GM18909 (cell line): ENCODE results near the gene SCAND1.
A peak's percentile ranks its signal among the peaks of the same experiment; 100 is the strongest.
"Not testable (repeated sequence)": the region's sequence is repeated elsewhere in the genome, so short reads cannot be mapped to it uniquely, and the experiment has no call there.

Experiments used
- ATAC-seq: cut with Tn5 transposase; IDR thresholded peaks from one replicate; pipeline ENCODE4 v1.9.1; 2021; ENCODE audit warnings: mild to moderate bottlenecking; ENCODE audit not compliant: unreplicated experiment, poor library complexity

Gene SCAND1

GRCh38 chr20:35963878-35964277 lies 9.6 kb upstream of the SCAND1 start:
- ATAC-seq = no peak

DNA sequence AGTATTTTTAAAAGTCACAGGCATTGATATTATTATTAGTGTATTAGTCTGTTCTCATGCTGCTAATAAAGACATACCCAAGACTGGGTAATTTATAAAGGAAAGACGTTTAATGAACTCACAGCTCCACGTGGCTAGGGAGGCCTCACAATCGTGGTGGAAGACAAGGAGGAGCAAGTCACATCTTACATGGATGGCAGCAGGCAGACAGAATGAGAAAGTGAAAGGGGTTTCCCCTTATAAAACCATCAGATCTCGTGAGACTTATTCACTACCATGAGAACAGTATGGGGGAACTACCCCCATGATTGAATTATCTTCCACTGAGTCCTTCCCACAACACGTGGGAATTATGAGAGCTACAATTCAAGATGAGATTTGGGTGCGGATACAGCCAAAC lies 5.0 kb upstream of the SCAND1 start:
- ATAC-seq = not testable (repeated sequence)

- no peak for ATAC-seq
Measured at GRCh38 chr20:35956616-35957015, 2.3 kb upstream of the SCAND1 start.

- peak; percentile 3 for ATAC-seq
Measured at GRCh38 chr20:35954907-35955251, 577 bp upstream of the SCAND1 start.

DNA sequence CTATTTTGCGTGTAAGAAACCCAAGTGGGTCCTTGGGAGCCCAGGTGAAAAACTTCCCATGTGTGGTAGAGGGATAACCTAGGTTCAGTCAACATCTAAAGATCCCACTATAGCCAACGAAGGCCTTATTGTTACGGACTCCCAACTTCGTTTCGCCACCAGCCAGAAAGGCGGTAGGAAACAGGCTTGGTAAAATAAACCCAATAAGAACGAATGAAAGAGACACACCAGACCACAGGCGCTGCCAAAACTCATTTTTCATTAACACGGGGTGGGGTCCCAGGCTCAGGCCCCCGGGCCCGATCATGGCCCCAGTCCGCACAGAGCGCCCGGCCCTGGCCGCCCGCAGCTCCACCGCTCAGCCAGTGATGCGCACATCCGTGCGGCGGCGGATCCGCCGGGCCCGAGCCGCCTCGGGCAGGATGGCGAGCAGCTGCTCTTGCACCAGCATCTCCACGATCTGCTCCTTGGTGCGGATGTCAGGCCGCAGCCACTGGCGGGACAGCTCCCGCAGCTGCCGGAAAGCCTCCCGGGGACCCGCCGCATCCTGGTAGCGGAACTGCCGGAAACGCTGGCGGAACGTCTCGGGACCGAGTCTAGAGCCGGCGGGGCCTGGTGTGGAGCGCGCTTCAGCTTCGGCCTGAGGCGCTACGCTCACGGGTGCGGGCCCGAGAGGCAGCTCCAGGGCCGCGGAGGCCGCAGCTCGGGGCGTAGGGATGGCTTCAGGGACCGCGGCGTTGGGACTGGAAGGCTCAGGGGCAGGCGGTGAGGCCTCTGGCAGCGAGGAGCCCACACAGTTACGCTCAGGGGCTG lies 709 bp downstream of the SCAND1 start:
- ATAC-seq = peak; percentile 27

GRCh38 chr20:35952480-35953386 lies 1.6 kb downstream of the SCAND1 start:
- ATAC-seq = no peak

- ATAC-seq = not testable (repeated sequence)
Measured at GRCh38 chr20:35952080-35952479, 2.2 kb downstream of the SCAND1 start.

GRCh38 chr20:35950093-35950492 lies 4.2 kb downstream of the SCAND1 start:
- ATAC-seq = no peak

DNA sequence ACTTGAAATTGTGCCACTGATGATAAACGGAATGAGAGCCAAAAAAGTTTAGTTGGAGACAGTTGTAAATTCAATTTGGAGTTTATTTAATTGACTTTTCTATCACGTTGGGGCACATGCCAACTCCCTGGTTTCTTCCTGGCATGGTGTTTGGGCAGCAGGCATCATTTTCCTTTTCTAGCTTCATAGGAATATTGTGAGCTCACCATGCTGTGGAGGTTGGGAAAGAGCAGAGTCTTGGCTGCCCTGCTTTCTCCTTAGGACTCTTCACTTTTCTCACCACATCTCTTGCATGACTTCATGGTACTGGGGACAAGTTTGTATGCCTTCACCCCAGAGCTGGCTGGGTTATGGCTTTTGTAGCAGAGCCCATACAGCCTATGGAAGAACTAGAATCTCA lies 6.4 kb downstream of the SCAND1 start:
- ATAC-seq = no peak

DNA sequence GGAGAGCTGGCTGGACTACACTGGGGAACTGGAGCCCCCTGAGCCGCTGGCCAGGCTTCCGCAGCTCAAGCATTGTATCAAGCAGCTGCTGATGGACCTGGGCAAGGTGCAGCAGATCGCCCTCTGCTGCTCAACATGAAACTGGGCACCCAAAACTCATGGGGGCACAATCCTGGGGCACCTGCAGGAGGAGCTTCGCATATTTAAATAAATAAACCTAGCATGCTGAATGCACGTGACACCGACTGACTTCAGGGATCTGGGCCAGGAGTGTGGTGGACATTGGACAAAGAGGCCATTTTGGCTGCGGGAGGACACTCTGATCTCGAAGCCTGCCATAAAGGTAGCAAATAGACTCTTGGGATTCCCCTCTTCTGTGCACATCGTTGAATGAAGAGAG lies 6.8 kb downstream of the SCAND1 start:
- no peak for ATAC-seq

DNA sequence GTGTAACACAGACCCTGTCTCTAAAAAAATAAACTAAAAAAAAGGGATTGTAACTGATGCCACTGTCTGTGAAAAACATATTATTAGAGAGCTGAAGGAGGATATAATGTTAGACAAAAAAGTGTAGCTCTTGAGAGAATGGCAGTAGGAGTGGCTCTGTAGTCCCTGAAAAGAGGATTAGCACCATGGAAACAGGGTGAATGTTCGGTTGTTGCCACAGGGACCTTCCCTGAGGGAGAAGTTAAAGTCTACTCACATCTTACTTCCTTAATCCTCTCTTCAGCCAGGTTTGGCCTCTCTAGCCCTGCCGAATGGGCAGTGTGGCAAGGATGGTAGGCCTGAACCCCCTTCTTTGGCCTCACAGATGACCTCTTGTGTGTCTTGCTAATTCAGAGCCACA lies 12.1 kb downstream of the SCAND1 start:
- ATAC-seq = no peak

GRCh38 chr20:35941620-35942019 lies 12.7 kb downstream of the SCAND1 start:
- no peak for ATAC-seq

DNA sequence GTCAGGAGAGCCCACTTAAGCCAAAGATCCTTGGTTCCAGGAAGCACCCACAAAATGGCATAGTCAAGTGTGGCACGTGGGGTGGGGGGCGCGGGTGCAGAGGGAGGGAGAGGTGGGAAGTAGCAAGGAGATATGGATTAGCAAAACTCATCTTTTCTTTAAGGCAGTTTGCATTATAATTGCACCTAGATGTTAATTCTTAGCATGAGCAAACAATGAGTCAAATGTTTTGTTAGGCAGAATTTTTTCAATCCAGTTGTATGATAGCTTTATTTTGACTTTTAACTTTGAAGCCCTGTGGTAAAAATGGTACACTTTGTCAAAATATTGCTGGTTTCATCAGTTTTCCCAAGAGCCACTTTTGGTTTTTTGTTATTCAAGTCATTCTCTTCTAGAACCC lies 15.0 kb downstream of the SCAND1 start:
- no peak for ATAC-seq

DNA sequence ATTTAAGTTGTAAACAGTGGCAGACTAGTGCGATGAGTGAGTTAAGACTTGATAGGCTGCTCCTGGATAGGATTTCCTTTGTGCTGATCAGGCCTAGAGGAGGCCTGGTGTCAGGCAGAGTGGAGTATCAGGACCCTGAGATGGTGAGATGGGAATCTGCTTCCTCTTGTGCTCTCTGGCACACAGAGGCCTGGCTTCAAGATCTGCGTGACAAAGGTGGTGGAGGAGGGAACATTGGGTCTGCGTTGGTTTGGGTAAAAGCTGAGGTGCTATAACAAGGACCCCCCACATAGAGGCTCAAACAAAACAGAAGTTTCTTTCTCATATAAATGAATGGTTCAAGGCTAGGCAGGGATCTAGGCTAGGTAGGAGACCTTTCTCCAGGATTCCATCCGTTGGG lies 20.3 kb downstream of the SCAND1 start:
- no peak for ATAC-seq

DNA sequence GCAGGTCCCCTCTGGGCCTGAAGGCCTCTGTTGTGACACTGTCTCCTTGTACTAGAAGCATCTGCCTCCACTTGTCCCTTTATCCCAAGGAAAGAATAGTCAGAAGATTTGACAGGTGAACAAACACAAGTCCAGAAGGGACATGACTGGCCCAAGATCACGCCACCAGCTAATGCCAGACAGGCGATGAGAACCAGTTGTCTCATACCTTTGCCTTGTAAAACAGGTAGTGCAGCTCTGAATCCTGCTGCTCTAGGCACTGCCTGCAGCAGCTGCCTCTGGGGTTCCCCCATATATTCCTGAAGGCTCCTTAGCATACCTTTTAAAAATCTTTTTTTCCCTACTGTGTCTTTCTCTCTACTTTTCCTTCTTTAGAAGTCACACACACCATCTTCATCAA lies 25.0 kb downstream of the SCAND1 start:
- no peak for ATAC-seq

DNA sequence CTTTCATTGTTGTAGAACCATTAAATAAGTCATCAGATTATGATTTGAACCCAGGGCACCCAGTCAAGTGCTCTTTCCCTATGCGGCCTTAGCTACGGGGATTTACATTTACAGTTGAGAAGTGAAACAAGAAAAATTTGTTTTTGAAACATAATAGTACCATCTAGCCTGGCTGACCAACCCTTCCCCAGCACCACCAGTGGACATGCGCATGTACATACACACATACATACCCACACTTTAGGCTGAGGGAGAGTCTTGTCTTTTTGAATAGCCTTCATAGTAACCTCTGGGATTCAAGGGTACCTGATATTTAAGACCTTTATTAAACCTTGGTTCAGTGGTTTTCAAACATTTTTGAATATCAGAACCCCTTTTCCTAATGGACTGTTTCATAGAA lies 33.8 kb downstream of the SCAND1 start:
- no peak for ATAC-seq

DNA sequence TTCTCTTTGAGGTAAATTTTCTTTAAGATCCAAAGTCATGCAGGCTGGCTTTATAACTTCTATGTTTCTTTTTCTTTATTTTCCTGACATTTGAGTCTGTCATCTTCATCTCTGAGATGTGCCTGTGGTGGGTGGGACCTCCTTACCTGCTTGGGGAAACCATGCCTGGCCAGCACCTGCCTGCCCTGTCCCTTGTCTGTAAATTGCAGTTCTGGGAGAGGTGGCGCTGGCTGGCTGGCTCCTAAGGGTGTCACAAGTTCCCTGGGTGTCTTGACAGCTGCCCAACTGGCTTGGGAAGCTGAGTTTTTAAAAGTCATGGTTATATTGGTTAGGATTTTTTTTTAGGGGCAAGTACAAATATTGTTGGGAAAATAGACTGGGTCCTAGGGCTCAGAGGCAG lies 36.3 kb downstream of the SCAND1 start:
- ATAC-seq = no peak

GRCh38 chr20:35917077-35917476 lies 37.2 kb downstream of the SCAND1 start:
- no peak for ATAC-seq

- no peak for ATAC-seq
Measured at GRCh38 chr20:35912881-35913280, 41.4 kb downstream of the SCAND1 start.

DNA sequence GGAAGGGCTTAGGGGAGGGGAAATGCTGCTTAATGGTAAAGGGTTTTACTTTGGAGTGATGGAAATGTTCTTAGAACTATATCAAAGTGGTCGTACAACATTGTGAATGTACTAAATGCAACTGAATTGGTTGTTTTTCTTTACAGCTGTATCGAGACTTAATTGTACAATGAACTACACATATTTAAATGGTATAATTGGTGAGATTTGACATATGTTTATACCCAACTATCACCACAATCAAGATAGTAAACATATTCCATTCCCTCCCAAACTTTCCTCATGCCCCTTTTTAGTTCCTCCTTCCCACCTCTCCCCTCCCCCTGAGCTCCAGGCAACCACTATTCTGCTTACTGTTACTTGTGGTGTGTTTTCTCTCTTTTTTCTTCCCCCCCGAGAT lies 44.0 kb downstream of the SCAND1 start:
- no peak for ATAC-seq

GRCh38 chr20:35909796-35910195 lies 44.5 kb downstream of the SCAND1 start:
- ATAC-seq = no peak

- no peak for ATAC-seq
Measured at GRCh38 chr20:35909176-35909575, 45.1 kb downstream of the SCAND1 start.
